GM19238 (cell line): ENCODE data around the gene ADAT1.

Experiments used
- DNase-seq: peaks from one replicate; pipeline ENCODE4 v3.0.0; 2011; ENCODE audit warnings: low spot score; ENCODE audit not compliant: insufficient read length

ADAT1 gene, protein sequence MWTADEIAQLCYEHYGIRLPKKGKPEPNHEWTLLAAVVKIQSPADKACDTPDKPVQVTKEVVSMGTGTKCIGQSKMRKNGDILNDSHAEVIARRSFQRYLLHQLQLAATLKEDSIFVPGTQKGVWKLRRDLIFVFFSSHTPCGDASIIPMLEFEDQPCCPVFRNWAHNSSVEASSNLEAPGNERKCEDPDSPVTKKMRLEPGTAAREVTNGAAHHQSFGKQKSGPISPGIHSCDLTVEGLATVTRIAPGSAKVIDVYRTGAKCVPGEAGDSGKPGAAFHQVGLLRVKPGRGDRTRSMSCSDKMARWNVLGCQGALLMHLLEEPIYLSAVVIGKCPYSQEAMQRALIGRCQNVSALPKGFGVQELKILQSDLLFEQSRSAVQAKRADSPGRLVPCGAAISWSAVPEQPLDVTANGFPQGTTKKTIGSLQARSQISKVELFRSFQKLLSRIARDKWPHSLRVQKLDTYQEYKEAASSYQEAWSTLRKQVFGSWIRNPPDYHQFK

DNA sequence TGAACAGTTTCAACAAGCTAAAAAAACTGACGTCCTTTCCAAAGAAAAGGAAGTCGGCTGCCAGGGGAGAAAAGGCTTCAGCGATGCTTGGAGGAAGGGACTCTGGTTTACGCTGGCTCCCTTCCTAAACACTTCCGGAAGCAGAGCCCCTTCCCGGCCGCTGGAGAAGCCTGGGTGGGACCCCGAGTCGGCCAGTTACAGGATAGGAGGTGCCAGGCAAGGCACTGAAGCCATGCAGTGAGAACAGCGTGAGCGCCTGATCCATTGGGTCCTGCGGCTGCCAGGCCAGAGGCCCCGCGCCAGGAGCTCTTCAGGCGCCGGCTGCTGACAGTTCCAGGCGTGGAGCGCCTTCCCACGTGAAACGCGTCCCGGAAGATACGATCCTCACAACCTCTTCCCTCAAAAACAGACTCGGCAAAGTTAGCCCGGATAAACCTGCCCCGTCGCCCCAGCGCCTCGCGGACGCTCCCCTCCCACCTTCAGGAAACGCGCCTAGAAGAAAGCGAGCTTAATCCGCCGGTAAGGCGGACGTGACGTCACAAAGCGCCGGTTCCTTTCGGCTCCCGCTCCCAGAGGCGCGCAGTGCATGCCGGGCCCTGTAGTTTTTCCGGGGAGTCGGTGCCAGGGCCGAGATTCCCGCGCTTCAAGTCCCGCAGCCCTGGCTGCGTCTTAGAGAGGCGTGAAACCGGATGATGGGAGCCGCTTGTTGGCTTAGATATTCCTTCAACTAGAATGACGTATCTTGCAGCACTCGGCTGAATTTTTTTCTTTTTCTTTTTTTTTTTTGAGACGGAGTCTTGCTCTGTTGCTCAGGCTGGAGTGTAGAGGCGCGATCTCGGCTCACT is at the start of gene ADAT1:
Gene ADAT1, minus strand, starts transcription at position 521 of the 845 bp plus-strand sequence. CDS start 2,482 bp downstream, outside the sequence.
- DNase-seq, result peak; percentile 88

DNA sequence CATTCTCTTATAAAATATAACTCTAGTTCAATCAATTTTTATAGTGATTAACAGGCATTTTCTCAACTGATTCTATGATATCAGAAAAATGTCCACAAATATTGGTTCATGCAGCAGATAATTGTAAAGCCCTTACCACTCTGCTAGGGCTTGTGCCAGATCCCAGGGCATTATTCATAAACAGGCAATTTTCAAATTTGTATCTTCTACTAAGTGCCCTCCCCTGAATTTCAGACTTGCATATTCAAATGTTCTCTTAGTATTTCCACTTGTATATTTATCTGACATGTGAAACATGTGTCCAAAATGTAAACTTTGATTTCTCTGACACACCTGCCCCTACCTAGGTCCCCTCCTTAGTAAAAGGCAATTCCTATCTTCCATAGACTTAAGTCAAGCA is 44.4 kb upstream of the ADAT1 start:
- no peak for DNase-seq

DNA sequence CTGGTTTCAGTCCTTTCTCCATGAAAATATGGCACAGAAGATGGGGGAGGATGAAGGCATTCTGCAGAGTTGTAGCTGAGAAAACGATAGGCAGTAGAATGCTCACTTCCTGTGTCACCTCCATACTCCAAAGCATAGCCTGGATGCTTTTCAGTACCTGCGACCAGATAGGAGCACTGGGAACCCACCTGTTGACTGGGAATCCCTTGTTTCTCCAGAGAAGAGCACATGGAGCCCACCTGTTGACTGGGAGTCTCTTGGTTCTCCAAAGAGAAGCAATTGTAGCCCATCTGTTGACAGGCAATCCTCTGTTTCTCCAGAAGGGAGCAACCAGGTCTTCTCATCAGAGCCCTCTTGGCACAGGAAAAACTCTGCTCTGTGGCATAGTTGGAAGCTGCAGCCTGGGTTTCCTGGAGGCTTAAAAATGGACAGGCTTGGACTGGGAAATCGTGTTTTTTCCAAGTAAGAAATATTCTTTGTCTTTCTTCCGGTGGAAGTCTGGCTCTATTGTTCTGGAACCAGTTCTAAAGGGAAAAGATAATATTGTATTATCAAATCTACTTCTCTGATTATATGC is 37.7 kb upstream of the ADAT1 start:
- no peak for DNase-seq

DNA sequence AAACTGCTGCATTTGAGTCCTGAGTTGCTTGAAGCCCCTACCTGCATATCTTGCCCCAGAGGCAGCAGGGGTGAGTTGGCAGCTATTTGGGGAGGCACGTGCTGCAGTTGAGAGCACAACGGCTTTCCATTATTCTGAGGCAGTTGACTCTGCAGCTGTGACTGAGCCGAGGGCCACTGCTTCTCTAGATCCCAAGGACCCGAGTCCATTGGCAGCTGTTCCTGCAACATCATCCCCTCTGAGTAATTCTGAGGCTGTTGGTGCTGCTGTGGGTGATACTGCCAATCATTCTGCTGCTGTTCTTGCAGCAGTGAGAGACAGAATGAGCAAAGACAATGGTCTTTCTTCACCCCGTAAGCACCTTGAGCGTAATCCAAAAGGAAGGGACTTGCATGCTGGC is 37.2 kb upstream of the ADAT1 start:
- DNase-seq, result no peak

DNA sequence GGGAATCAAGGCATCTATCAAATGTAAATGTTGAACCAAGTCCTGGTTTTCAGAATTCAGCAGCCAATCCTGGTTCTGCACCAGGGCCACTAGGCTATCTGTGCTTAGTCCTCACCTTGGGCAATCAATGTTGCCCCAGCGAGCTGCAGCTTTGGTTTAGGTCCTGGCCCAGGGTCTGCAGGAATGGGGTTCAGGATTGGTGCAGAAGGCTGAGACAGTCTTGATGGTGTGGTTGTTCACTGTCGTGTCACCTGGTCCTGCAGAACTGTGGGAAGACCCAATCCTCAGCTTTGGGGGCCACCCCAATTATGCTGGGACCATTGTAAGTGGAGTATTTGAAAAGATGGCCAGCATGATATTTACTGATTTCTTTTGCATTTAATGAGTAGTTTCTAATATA is 35.1 kb upstream of the ADAT1 start:
- DNase-seq, result no peak

DNA sequence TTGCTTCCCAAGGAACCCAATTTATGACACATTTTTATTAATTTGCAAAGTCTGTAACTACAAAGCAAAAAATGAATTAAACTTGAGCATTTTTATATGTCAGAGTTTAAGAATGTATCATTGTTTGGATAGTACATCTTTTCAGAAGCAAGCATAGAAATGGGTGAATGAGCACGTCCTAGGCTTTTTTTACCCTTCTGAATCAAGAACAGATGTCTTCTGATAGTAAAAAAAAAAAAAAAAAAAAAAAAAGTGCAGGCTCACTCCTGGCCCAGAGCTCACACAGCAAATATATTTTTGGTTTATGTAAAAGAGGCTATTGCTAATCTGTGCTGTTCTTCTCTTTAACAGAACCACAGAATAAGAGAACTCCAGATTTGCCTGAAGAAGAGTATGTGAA is 30.8 kb upstream of the ADAT1 start:
- DNase-seq, result no peak

DNA sequence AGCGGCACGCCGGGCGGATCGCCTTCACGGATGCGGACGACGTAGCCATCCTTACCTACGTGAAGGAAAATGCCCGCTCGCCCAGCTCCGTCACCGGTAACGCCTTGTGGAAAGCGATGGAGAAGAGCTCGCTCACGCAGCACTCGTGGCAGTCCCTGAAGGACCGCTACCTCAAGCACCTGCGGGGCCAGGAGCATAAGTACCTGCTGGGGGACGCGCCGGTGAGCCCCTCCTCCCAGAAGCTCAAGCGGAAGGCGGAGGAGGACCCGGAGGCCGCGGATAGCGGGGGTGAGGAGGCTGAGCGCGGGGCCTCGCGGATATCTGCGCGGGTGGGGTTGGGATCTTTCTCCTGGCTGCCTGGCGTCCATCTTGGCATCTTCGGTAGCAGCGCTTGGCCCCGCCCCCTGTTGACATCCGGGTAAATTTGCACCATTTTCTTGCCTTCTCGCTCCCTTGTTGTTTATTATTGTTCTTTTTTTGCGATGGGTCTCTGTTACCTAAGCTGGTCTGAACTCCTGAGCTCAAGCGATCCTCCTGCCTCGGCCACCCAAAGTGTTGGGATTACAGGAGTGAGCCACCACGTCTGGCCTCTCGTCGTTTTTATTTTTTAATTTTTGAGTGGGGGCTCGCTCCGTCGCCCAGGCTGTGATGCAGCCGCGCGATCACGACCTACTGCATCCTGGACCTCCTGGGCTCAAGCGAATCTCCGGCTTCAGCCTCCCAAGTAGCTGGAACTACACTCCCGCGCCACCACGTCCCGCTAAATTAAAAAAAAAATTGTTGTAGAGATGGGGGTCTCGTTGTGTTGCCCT is 25.4 kb upstream of the ADAT1 start:
- DNase-seq, result peak; percentile 50

DNA sequence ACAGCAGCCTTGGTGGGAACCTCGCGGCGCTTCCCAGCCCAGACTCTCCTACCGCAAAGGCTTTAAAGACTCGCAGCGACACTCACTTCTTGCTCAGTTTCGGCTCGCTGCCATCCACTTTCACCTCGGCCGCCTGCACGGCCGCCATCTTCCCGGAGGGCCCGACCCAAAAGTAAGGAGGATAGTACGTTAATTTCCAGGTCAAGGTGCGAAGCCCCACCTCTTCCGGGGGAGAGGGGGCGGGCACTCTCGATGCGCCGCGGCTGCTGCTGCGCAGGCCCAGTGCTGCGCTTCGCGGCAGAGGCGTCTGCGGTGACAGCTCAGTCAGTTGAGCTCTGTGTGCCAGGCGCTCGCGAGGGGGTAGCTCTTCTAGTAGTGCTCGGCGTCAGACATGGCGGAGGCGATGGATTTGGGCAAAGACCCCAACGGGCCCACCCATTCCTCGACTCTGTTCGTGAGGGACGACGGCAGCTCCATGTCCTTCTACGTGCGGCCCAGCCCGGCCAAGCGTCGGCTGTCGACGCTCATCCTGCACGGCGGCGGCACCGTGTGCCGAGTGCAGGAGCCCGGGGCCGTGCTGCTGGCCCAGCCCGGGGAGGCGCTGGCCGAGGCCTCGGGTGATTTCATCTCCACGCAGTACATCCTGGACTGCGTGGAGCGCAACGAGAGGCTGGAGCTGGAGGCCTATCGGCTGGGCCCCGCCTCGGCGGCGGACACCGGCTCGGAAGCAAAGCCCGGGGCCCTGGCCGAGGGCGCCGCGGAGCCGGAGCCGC is 24.6 kb upstream of the ADAT1 start, which contains the start of the genes KARS1 and TERF2IP:
Gene KARS1, minus strand, starts transcription at position 174 of the 773 bp plus-strand sequence. Its CDS starts 26 bp downstream, at position 148.
Gene TERF2IP, plus strand, starts transcription at position 282 of the 773 bp plus-strand sequence. Its CDS starts 110 bp downstream, at position 392.
- peak; percentile 81 for DNase-seq

DNA sequence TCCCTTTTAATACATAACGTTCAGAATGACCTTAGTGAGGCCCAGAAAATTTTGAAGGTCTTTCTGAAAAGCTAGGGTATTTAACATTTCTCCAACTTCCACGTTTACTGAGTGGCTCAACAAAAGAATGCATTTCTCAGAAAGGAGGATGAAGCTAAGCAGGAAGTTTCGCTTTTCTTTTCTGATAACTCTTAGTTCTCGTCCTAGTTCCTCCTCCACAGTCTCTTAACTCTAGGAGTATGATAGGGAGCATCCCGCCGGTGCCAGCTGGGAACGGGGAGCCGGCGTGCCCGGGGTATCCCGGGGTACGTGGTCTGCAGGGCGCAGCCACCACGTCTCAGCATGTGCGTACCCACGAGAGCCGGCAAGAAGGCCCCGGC is 24.0 kb upstream of the ADAT1 start:
- no peak for DNase-seq

DNA sequence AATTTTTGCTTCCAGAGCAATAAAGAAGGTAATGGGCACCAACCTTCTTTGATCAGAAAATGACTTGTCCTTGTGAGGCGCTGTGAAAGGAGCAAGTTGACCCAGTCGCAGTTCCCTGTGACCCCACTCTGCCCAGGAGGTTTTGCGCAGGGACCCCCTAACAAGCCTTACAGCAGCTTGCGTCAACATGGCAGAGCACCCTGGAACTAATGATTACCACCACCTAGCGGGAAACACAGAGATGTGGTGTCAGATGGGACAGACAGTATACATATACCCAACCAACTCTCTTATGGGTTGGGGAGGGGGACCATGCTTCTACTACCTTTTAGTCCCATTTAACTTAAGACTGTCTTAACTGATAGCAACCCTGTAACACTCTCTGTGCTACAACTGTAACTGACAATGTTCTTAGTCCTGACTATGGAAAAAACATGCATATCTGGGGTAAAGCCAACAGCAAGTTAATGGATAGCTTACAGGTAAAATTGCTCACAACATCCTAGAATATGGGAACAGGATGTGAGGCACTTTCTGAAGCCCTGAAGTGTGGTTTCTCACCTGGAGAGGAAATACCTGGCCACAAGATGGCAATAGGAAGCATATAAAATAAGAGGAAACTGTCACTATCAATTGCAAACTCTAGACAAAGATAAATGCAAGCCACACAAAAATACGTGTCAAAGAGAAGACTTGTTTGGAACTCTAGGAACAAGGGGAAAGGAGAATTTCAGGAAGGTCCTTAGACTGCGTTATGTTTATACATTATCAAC is 21.3 kb upstream of the ADAT1 start:
- no peak for DNase-seq

DNA sequence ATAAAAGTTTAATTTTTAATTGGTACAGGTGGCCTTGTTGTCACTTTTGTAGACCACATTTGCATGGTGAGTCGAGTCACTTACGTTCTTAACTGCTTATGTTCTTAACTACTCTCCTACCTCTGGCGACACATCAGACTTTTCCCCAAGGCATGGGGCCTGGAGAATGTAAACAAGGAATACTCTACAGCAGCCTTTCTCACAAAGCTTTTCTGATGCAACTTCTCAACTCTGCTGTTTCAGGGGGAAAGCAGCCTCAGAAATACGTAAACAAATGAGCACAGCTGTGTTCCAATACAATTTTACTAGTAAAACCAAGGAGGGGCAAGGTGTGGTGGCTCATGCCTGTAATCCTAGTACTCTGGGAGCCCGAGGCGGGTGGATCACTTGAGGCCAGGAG is 17.5 kb upstream of the ADAT1 start:
- DNase-seq, result no peak

DNA sequence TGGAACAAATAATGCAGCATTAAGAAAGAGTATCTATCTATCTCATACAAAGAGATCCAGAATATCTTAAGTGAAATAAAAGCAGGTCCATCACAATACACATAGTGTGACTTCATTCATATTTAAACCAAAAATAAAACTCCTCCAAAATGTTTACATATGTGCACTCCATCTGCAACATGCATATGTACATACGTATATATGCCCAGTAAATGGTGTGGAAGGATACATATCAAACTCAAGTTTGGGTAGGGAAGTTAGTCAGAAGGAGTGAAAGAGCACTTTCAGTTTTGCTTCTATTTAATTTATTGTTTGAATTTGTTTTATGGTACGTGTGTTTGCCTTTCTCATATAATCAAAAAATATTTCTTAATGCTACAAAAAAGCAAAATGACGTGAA is 12.0 kb upstream of the ADAT1 start:
- no peak for DNase-seq

DNA sequence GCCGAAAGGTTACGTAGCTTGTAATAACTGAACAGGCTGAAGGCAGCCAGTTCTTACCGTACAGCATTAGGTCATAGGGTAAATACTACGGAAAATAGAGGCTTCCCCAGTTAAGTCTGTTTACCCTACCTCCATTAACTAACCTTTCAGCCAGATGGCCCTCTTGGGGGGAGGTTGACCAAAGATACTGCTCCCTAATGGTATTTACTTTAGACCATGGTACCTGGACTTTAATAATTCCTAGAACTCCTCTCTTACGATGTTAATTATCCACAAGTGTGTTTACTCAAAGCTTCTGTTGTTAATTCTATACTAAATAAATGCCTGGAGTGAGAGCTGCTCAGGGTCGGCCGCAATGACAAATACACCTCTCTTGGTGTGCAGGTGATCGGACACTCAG is 9.8 kb upstream of the ADAT1 start:
- no peak for DNase-seq

DNA sequence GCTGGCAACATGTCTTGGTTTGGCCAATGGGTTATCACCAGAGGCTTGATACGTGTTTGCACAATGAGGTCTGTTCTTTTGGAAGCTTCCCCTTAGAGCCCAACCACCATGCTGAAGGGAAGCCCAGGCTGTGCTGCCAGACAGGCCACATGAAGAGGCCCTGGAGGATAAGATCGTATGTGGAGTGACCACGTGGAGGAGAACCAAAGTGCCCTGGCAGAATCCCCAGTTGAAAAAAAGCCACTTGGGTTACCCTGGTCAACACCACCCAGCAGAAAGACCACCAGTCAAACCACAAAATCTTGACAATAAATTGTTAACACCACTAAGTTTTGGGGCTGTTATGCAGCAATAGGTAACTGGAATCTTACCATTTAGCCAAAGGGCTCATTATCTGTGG is 7.0 kb upstream of the ADAT1 start:
- DNase-seq, result no peak

DNA sequence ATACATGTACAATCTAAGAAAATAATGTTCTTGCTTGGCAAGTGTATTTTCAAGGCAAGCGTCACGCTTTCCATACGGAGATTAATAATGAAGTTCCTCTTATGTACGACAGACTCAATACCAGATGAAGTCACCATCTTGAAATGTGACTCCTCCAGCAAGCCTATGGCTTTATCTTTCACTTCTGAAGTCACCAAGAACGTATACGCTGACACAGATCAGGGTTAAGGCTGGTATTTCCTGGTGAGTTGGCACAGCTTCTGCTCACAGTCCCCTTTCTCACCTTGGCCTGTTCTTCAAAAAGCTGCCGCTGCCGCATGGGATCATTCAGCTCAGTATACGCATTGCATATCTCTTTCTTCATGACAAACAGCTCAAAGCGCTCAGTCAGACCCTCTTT is 6.1 kb upstream of the ADAT1 start:
- DNase-seq, result no peak

DNA sequence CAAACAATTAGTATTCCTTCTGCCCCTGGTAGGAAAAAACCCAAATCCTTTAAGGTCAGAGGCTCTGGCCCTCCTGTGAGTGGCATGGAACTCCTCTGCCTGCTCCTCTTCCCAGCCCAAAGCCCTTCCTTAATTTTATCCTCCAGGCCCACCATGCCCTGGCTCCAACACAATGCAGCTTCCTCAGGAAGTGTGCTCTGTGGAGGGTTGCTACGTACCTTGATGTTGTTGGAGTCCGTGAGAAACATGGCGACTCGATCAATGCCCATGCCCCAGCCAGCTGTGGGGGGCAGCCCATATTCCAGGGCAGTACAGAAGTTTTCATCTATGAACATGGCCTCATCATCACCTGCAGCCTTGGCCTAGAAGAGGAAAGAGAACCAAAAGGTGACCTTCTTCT is 5.3 kb upstream of the ADAT1 start:
- no peak for DNase-seq

DNA sequence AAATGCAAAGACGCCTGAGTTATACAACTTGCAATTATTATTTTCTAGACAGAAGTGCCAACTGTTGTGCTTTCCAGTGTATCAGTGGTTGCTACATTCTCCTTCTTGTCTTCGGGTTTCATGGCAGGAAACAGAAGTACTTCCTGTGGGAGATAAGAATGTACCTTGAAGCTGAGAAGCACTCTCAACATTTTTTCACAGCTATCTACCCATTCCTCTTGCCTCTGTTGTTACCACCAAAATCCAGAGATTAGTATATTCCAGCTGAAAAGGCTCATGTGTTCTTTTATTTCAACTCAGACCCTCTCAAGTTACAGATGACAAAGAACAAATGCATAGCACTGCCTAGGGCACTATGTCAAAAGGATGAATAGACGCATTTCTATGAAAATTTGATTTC is 4.8 kb upstream of the ADAT1 start:
- DNase-seq, result no peak

DNA sequence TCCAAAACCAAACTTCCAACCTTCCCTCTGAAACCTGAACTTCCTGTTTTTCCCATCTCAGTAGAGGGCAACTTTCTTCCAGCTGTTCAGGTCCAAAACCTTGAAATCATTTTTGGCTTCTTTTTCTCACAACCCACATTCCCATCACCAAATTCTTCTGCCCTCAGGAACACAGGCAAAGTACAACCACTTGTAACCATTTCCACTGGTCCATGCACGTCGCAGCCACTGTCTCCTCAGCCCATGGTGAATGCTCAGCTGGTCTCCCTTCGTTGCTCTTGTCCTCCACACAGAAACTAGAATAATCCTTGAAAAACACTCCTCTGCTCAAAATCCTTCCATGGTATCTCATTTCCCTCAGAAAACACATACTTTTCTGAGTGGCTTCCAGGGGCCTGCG is 3.7 kb upstream of the ADAT1 start:
- DNase-seq, result no peak

DNA sequence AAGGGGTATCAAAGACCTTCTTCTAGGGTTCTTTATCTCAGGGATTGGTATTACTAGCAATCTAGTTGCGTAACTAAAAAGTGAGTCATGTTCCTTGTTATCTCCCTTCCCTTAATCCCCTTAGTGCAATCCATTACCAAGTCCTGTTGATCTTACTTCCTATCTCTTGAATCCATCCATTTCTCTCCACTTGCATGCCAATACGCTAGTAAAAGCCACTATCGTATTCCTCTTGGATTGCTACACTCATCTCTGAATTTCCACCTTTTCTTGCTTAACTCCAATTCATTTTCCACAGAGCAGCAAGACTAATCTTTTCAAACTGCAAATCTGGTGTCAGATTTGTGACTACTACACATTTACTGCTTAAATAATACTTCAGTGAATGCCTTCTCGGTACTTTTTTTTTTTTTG is 1.8 kb upstream of the ADAT1 start:
- no peak for DNase-seq

DNA sequence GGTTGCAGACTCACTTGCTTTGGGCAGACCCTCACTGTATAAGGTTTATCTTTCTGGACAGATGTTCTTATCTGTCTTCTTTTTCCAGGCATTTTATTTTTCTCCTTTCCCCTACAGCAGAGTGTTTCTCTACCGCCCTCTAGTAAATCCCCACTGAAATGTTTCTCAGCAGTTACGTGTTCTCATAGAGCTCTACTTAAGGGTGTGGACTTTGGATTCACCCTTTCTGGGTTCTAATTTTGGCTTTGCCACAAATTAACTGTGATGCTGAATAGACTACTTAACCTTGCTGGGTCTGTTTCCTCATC is 2.0 kb downstream of the ADAT1 start:
- no peak for DNase-seq
